ENCODE measurements around the gene IZUMO1.
A peak's percentile ranks its signal among the peaks of the same experiment; 100 is the strongest.
"Not testable (repeated sequence)": the region's sequence is repeated elsewhere in the genome, so short reads cannot be mapped to it uniquely, and the experiment has no call there.

Gene IZUMO1

GRCh38 chr19:48735031-48735615 lies 11.6 kb downstream of the IZUMO1 start:
- peak; percentile 50 for DNase-seq

DNA sequence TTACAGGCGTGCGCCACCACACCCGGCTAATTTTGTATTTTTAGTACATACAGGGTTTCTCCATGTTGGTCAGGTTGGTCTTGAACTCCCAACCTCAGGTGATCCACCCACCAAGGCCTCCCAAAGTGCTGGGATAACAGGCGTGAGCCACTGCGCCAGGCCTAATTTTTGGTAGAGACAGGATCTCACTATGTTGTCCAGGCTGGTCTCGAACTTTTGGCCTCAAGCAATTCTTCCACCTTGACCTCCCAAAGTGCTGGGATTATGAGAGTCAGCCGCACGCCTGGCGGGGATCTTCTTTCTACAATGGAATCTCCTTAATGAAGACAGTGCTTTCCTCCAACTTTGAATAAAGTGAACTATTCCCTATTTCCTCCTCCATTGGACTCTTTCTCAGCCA lies 12.1 kb downstream of the IZUMO1 start:
- no peak for DNase-seq

DNA sequence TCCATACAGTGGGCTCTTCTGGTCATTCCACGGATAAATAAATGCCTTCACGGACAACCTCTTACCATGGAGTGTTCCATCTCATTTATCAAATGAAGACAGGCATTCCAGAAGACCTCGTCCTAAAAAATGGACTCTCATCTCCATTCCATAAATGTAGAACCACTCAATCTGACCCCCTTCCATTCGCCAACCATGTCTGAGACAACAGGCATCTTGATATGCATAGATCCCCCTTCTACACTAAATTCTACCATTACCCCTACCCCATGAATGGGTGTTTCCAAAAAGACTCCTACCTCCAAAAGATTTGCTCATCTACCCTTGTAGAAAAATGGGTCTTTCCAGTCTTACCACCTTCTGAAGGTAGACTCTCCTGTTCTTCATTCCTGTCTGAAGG lies 15.3 kb downstream of the IZUMO1 start:
- no peak for DNase-seq

DNA sequence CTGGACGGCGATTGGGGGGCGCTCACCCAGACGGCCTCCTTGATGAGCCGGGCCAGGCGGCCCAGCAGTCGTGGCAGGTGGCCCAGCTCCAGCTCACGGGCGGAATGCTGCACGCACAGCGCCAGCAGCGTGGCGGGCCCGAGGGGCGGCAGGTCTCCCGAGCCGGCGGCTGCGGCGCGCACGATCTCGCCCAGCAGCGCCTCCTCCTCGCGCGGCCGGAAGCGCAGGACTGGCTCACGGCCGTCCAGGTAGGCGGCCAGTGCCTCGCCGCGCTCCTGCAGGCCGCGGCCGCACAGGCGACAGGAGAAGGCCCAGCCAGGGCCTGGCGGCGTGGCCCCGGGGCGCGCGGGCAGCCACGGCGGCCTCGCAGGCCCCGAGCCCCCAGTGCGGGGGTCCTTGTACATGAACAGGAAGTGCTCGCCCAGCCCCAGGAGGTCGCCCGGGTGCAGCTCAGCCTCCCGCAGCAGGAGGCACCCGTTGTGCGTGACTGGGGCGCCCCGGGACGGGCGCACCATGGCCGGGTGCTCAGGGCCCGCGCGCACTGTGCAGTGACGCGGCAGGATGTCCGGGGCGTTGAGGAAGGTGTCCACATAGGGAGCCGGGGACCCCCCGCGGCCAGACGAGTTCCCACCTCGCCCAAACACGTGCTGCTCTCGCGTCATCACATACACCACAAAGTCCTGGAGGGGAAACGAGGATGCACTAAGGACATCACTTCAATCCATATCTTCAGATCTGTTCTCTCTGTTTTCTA lies 17.6 kb downstream of the IZUMO1 start:
- DNase-seq: no peak

DNA sequence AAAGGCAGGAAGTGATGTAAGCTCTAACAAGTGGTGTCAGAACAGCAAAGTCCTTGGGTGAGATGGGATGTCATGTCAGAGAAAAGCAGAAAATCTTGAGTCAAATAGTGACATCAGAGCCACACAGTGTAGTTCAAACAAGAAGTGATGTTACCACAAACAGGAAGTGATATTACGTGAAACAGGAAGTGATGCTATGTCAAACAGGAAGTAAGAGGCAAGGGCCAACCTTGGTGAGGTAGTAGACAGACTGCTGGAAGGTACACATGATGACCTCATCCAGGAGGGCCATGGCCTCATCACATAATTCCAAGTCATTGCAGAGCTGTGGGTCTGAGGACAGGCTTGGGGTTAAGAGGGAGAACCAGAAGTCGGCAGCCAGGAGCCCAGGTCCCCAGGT lies 20.2 kb downstream of the IZUMO1 start:
- no peak for DNase-seq

DNA sequence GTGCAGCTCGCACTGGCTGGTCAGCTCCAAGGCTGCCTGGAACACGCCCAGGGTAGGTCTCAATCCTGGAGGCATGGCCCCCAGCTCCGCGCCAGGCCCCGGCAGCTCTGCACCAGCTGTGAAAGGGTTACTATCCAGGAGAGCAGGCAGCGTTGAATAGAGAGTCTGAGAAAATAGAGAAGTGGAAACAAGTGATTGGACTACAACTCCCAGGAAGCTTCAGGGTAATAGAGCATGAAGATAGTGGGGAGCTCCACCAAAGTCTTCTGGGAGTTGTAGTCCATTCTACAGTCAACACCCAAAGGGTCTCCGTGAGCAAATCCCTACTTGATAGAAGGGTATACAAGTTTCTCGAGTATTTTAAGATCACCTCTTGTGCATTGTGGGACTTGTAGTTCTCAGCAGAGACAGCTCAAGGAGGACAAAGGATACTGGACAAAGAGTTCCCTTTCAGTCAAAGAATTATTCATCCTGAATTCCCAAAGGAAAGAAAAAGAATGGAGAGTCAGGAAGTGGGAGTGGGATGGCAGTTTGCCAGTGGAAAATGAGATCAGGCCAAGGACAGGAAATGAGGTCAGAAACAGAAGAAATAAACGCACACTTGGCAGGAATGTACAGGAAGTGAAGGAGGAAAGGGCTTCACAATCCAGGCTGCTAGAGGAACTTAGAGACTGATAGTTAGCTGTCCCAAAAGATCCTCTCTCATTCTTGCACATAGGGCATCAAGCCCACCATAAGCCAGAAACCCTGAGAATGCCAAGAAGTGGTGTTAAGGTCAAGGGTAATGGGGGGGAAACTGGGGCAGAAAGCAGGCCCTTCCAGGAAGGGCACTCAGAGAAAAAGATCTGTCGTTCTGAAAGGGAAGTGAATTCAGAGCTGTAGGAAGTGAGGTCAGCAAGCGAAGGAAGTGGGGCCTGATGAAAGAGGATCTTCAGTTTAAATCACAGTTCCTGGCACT lies 21.6 kb downstream of the IZUMO1 start:
- peak; percentile 12 for DNase-seq

DNA sequence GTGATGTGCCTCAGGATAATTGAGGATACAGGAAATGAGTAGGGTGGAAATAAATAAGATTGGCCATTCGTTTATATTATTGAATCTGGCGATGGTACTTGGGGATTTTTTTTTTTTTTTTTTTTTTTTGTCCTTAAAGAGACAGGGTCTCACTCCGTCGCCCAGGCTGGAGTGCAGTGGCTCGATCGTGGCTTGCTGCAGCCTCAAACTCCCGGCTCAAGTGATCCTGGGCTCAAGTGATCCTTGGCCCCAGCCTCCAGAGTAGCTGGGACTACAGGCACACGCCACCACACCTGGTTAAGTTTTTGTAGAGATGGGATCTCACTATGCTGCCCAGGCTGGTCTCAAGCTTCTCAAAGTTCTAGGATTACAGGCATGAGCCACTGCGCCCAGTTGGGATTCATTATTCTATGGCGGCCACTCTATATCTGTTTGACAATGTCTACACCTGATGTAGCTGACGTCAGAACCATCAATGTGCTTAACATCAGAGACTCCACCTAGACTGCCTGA lies 24.5 kb downstream of the IZUMO1 start:
- no peak for DNase-seq

- DNase-seq: peak; percentile 96
Observed at GRCh38 chr19:48720613-48721296, 26.0 kb downstream of the IZUMO1 start.

DNA sequence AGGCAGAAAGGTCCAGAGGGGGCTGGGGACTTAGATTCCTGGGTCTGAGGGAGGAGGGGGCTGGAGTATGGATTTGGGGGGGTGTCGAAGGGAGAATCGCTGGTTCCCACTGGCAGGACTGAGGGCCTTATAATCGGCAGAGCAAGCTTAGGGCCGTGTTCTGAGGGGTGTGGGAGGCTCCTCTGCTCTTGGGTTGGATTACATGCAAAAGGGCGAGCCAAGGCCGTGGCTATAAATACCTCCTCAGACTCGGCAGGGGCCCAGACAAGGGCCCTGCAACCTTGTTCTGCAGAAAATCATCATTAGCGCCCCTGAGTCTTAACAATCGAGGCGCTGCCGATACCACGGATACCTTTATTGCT lies 26.5 kb downstream of the IZUMO1 start:
- no peak for DNase-seq

DNA sequence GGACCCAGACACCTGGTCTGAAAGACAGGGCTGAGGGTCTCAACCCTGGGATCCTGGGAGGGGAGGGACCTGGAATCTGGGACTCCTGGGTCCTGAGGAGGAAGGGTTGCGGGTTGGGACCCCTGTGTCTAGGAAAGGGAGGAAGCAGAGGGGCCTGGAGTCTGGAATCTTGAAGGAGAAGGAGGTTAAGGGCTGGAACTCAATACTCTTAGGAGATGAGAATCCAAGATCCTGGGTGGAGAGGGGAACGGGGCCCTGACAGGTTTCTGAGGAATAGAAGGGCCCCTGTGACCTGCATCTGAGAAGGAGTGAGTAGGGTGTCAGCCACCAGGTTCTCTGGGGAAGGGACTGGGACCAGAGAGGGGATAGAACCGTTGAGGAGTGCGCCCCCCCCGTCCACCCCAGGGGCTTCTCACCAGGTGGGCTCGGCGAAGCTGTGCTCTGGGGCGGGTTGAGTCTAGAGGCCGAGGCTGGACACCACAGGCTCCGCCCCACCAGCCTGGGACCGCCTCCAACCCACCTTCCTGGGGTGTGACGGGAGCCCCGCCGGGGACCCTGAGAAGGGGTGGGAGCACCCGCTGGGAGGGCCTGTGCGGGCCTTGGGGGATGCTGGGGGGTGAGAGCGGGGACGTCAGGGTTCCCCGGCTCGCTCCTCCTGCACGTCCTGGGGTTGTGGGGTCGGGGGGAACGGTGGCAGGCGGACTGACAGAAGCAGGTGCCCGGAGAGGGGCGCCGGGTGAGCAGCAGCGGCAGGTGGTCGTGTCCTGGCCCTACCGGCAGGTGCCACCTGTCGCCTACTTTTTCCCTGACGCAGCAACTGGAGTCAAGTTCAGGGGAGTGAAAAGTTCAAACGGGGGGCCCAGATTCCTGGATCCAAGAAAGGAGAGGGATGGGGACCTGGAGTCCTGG lies 27.2 kb downstream of the IZUMO1 start, which contains the start of gene MAMSTR:
TSS of gene MAMSTR (minus strand) at position 463 of the 909 bp plus-strand sequence. CDS start 694 bp downstream, outside the sequence.
- DNase-seq: no peak

DNA sequence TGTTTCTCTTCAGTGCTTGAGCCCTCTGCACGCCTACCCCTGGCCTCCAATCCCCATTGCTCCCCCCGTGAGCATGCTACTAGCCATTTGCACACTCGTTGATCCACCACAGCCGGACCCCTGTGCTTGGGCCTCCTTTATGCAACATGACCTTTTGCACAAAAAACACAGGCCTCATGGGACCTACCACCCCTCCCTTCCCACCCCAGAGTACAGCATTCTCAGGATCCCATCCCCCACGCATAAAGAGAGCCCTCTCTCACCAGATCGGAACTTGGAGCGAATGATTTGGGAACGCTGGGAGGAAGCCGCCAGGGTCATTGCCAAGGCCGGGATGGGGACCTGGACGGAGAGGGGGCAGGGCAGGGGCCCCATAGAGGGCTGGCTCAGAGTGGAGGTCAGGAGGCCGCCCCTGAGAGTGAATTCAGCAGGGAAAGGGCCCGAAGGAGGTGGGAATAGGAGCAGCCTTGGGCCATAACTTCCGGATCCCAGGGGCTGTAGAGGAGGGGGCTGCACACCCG lies 27.9 kb downstream of the IZUMO1 start:
- no peak for DNase-seq

- DNase-seq: not testable (repeated sequence)
Observed at GRCh38 chr19:48718106-48718505, 28.6 kb downstream of the IZUMO1 start.

DNA sequence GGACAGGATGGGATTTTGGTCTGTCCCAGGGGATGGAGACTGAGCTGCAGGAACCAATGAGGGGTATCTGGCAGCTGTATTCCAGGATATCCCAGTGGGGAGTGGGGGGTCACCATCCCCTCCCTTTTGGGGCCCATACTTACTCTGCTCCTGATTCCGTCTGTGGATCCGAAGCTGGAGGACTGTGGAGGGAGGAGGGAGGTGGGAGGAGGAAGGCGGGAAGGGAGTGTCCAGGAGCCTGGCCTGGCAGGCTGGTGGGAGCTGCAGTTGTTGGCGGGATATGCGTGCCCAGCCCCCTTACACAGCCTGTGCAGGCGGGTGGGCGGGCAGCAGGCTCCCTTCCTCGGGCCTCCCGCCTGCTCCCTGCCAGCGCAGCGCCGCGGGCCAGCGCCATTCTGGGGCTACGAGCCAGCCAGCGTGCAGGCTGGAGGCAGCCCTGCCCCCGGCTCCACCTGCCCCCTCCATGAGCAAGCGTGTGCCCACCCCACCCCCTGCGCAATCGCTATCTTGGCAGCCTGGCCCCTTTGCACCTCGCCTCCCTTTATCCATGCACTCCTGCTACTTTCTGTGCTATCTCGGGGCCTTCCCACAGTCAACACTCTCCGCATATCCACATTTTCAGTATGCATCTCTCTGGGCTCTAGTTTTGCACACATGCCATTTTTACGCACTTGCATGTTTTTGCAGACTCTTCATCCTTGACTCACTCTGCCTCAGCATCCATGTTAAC lies 30.0 kb downstream of the IZUMO1 start:
- peak; percentile 13 for DNase-seq

DNA sequence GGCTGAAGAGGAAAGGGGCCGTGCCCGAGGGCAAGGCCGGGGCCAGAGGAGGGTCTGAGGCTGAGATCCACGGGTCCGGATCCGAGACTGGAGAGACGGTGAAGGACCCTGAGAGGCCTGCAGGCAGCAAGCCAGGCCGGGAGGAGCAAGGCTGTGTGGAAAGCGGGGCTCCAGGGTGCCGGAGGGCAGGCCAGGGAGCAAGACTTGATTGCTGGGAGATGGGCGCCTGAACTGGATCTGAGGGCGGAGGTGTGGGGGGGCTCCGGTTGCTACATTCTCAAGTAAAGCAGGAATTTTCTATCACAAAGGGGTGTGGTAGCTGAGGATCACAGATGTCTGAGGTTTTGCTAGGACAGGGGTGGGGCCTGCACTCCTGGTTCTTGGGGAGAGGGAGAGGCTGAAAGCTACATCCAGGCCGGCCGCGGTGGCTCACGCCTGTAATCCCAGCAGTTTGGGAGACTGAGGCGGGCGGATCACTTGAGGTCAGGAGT lies 31.0 kb downstream of the IZUMO1 start:
- DNase-seq: peak; percentile 16

GRCh38 chr19:48714759-48715675 lies 31.7 kb downstream of the IZUMO1 start:
- peak; percentile 37 for DNase-seq

DNA sequence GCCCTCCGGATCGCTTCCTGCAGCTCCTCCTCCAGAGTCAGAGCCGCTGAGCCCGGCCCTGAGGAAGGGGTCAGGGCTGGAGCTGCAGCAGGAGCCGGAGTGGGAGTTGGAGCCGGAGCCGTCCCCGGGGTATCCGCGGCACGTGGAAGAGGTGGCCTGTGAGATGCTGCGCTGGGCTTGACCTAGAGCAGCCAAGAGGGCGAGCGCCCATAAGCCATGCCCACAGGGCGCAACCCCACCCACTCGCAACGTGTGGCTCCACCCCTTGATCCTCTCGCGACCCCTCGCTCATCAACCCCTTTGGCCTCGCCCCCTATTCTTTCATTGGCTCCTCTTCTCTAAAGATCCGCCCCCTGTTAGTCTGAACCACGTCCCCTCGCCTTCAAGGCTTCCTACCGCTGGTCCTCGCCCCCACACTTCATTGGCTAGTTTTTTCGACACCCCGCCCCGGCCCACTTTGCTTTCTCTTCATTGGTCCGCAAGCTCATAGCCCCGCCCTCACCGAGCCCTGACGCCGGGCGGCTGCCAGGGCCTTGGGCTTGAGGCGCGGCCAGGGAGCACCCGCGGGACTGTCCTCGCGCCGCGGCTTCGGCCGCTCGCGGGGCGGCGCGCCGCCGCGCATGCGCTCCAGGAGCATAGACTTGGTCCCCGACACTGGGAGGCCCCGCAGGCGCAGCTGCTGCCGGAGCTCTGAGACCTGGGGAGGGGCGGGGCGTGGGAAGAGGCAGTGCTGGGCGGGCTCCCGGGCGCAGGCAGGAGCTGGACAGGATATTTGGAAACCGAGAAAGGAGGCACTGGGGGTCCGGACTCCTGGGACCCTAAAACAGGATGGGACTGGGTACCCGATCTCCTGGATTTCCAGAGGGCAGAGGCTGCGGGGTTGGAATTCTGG lies 32.6 kb downstream of the IZUMO1 start:
- DNase-seq: peak; percentile 98

DNA sequence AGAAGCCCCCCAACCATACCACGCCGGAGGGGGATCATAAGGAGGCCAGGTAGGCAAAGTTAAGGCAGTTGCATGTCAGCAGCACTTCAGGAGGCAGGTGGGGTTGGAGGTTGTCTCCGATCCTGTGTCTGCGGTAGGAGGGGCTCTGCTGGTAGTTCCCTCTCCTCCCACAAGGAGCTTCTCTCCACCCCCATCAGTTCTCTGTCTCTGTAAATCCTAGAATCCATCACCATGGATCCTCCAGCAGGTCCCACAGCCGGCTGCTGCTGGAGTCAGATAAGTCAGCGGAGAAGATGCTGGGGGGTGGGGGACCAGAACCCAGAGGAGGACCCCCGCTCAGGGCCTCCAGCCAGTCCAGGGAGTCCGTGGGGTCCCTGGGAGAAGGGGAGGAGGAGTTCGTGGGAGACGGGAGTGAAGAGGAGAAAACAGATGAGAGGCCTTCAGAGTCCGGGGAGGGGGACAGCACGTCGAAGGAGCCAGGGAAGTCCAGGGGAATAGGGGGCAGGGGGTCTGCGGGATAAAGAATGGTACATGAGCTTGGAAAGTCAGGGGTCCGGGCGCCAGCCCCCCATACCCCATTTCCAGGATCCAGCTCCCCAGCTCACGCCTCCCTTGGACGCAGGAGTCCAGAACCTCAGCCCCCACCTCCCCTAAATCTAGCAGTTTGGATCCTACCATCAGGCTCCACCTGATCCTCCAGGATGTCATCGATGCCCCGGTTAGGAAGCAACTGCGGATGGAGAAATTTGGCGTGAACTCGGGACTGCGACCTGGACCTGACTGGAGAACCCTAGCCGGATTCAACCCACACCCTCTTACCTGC lies 33.5 kb downstream of the IZUMO1 start:
- DNase-seq: no peak
